Panc1 (cell line): ENCODE results near the gene CUEDC1.

Experiments used
- POLR2AphosphoS5 ChIP-seq: IDR thresholded peaks from 2 replicates; pipeline ENCODE4 v1.6.1; 2012; ENCODE audit warnings: mild to moderate bottlenecking, low read depth, low read length, moderate library complexity
- TF ChIP-seq, protein P1 (sequence below): fragments of 450-650 bp; IDR thresholded peaks from 2 replicates; pipeline ENCODE4 v1.5.1; 2017; ENCODE audit warnings: mild to moderate bottlenecking

DNA sequence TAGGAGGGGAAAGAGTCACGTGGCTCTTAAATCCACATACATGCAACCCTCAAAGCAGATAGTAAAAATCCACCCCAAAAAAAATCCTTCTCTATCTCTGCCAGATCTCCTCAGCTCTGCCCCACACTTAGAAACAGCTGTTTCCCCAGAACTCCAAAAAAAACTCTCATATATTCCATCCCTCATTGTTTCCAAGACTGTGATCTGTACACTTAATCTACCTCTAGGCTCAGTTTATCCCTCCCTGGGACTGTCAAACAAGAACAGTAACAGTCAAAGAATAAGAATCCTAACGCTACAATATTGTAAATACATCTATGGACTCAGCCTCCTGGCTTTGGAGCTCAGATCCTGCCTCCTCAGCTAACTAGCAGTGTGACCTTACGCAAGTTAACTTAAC is 11.6 kb downstream of the CUEDC1 start:
- TF ChIP-seq, protein P1, sequence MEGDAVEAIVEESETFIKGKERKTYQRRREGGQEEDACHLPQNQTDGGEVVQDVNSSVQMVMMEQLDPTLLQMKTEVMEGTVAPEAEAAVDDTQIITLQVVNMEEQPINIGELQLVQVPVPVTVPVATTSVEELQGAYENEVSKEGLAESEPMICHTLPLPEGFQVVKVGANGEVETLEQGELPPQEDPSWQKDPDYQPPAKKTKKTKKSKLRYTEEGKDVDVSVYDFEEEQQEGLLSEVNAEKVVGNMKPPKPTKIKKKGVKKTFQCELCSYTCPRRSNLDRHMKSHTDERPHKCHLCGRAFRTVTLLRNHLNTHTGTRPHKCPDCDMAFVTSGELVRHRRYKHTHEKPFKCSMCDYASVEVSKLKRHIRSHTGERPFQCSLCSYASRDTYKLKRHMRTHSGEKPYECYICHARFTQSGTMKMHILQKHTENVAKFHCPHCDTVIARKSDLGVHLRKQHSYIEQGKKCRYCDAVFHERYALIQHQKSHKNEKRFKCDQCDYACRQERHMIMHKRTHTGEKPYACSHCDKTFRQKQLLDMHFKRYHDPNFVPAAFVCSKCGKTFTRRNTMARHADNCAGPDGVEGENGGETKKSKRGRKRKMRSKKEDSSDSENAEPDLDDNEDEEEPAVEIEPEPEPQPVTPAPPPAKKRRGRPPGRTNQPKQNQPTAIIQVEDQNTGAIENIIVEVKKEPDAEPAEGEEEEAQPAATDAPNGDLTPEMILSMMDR, result no peak
- TF ChIP-seq POLR2AphosphoS5, result no peak
